PC-9 (cell line): ENCODE measurements around the gene TRIM9.

Experiments used
- EZH2 ChIP-seq: fragments of 200-600 bp; sonication (generic); IDR thresholded peaks from 2 replicates; pipeline ENCODE4 v1.8.0; 2017; ENCODE audit warnings: antibody characterized with exemption, low read depth
- TF ChIP-seq, protein P1 (sequence below): fragments of 200-600 bp; sonication (generic); conservative IDR thresholded peaks from 2 replicates; pipeline ENCODE4 v1.6.1; 2017; ENCODE audit warnings: mixed run types, antibody characterized with exemption, mild to moderate bottlenecking, moderate library complexity

DNA sequence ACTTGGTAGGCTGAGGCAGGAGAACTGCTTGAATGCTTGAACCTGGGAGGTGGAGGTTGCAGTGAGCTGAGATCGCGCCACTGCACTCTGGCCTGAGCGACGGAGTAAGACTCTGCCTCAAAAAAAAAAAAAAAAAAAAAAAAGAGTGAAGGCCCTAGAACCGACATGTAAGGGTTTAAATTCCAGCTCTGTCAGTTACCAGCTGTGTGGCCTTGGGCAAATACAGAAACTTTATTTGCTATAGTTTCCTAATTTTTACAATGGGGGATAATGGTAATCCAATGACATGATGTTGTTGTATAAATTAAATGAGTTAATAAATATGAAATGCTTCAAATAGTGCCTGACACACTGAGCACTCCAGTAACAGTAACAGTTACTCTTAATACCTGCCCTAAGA is 131.0 kb downstream of the TRIM9 start:
- TF ChIP-seq EZH2, result no peak
- TF ChIP-seq, protein P1, sequence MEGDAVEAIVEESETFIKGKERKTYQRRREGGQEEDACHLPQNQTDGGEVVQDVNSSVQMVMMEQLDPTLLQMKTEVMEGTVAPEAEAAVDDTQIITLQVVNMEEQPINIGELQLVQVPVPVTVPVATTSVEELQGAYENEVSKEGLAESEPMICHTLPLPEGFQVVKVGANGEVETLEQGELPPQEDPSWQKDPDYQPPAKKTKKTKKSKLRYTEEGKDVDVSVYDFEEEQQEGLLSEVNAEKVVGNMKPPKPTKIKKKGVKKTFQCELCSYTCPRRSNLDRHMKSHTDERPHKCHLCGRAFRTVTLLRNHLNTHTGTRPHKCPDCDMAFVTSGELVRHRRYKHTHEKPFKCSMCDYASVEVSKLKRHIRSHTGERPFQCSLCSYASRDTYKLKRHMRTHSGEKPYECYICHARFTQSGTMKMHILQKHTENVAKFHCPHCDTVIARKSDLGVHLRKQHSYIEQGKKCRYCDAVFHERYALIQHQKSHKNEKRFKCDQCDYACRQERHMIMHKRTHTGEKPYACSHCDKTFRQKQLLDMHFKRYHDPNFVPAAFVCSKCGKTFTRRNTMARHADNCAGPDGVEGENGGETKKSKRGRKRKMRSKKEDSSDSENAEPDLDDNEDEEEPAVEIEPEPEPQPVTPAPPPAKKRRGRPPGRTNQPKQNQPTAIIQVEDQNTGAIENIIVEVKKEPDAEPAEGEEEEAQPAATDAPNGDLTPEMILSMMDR, result no peak
